ENCODE measurements around the gene RALBP1. TPM values are rescaled to one million over a fixed set of nuclear protein-coding genes. Genes with fewer than 3 reads are reported as not detected.

The RALBP1 gene
- total RNA-seq, 1 donor from 2014 or later = 44.5 TPM

DNA sequence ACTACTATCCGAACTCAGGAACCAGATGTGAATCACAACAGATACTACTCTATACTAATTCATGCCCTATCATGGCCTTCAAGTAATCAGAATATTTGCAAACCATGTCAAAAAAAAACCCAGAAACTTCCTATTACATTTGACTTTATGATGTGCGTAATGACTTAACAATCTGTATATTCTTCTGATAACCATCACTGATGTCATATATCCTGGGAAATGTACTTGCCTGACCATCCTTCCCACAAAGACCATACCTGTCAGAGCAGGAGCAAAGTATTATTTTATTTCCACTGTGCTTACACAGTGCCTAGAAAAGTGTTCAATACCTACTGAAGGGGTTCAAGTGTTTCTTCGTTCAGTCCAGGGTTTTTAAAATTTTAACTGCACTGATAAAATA is 111.5 kb downstream of the RALBP1 start:
- no peaks in the 10 kb centered on the region for H3K9me3 Mint-ChIP-seq
- no peaks in the 10 kb centered on the region for H3K4me1 Mint-ChIP-seq (ENCODE audit: unreplicated experiment)
- H3K27me3 Mint-ChIP-seq = no peaks in the 10 kb centered on the region
- no peak overlapping the region for H3K27ac Mint-ChIP-seq
- DNase-seq (ENCODE audit: extremely low spot score, unreplicated experiment) = no peak
- TF ChIP-seq, protein P1, sequence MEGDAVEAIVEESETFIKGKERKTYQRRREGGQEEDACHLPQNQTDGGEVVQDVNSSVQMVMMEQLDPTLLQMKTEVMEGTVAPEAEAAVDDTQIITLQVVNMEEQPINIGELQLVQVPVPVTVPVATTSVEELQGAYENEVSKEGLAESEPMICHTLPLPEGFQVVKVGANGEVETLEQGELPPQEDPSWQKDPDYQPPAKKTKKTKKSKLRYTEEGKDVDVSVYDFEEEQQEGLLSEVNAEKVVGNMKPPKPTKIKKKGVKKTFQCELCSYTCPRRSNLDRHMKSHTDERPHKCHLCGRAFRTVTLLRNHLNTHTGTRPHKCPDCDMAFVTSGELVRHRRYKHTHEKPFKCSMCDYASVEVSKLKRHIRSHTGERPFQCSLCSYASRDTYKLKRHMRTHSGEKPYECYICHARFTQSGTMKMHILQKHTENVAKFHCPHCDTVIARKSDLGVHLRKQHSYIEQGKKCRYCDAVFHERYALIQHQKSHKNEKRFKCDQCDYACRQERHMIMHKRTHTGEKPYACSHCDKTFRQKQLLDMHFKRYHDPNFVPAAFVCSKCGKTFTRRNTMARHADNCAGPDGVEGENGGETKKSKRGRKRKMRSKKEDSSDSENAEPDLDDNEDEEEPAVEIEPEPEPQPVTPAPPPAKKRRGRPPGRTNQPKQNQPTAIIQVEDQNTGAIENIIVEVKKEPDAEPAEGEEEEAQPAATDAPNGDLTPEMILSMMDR (conservative IDR thresholded peaks at IDR 0.05) = no peak
- no peak overlapping the region for H3K4me3 Mint-ChIP-seq
- peaks cover 46% of the 10 kb centered on the region for H3K36me3 Mint-ChIP-seq

Other genes starting within 250 kb of the RALBP1 start
- gene TWSG1, start 140.7 kb upstream of the RALBP1 start, total RNA-seq (ENCODE audit: low replicate concordance) = 27.4 and 38.6 TPM in 2 replicates
- gene PPP4R1, start 139.0 kb downstream of the RALBP1 start, total RNA-seq (ENCODE audit: low replicate concordance) = 77.3 and 109 TPM in 2 replicates
- gene RAB31, start 232.8 kb downstream of the RALBP1 start, total RNA-seq (ENCODE audit: low replicate concordance) = 8.9 and 19.7 TPM in 2 replicates